OCI-LY7 (cell line): ENCODE measurements around the gene ATP2A3. TPM values are rescaled to one million over a fixed set of nuclear protein-coding genes. Genes with fewer than 3 reads are reported as not detected.

Experiments
- BruUV-seq: library from RNA; stranded (reverse); fragments of 400-500 nt; replicated peaks from 2 replicates; lab custom pipeline; 2021; lab: Mats Ljungman, UMichigan
- CTCF ChIA-PET: fragments of 300-600 bp; sonication (Branson Sonifier 250); formaldehyde crosslinking; loops from one replicate; lab custom pipeline; 2022; ENCODE audit warnings: antibody characterized with exemption; ENCODE audit not compliant: unreplicated experiment; lab: Charles Lee
- POLR2A ChIA-PET: fragments of 300-600 bp; sonication (Branson Sonifier 250); formaldehyde crosslinking; loops from one replicate; lab custom pipeline; 2022; ENCODE audit warnings: antibody characterized with exemption; lab: Charles Lee
- DNase-seq: peaks from one replicate; pipeline ENCODE4 v3.0.0-alpha.2; 2015; ENCODE audit warnings: low spot score
- H2AFZ ChIP-seq: fragments of 200-600 bp; sonication (generic), shearing (Covaris generic); 2 replicates; pipeline ENCODE4 v1.6.1; 2014; ENCODE audit warnings: mild to moderate bottlenecking, antibody characterized with exemption, low read length, moderate library complexity
- H3K27ac ChIP-seq: fragments of 200-600 bp; sonication (generic); 2 replicates; pipeline ENCODE4 v1.5.1; 2014; ENCODE audit warnings: mixed run types, low read depth, mild to moderate bottlenecking, moderate library complexity, low read length, inconsistent platforms; ENCODE audit not compliant: poor library complexity, severe bottlenecking
- H3K36me3 ChIP-seq: fragments of 200-600 bp; sonication (generic); 2 replicates; pipeline ENCODE4 v1.6.1; 2014; ENCODE audit warnings: mild to moderate bottlenecking, antibody characterized with exemption, low read length, moderate library complexity, mixed read lengths; ENCODE audit not compliant: insufficient read depth
- H3K4me1 ChIP-seq: fragments of 200-600 bp; sonication (generic); 2 replicates; pipeline ENCODE4 v1.5.1; 2014; ENCODE audit warnings: mild to moderate bottlenecking, low read length; ENCODE audit not compliant: insufficient read depth, poor library complexity, severe bottlenecking
- H3K4me2 ChIP-seq: fragments of 200-600 bp; sonication (generic); 2 replicates; pipeline ENCODE4 v1.6.1; 2014; ENCODE audit warnings: mild to moderate bottlenecking, low read length
- H3K4me3 ChIP-seq: fragments of 200-600 bp; sonication (generic); 2 replicates; pipeline ENCODE4 v1.5.1; 2014; ENCODE audit warnings: mild to moderate bottlenecking, low read depth, low read length; ENCODE audit not compliant: poor library complexity, severe bottlenecking
- H3K79me2 ChIP-seq: fragments of 200-600 bp; sonication (generic); 2 replicates; pipeline ENCODE4 v1.6.1; 2016; ENCODE audit warnings: low read depth, mild to moderate bottlenecking, low read length, moderate library complexity, mixed read lengths; ENCODE audit not compliant: insufficient read depth
- H3K9me2 ChIP-seq: fragments of 200-600 bp; sonication (generic); 2 replicates; pipeline ENCODE4 v1.6.1; 2016; ENCODE audit warnings: mild to moderate bottlenecking, low read length, mixed read lengths; ENCODE audit not compliant: insufficient read depth
- H3K9me3 ChIP-seq: fragments of 200-600 bp; sonication (generic); 2 replicates; pipeline ENCODE4 v1.6.1; 2014; ENCODE audit warnings: mild to moderate bottlenecking, mixed run types, low read length, mixed read lengths
- H4K20me1 ChIP-seq: fragments of 200-600 bp; sonication (generic); 2 replicates; pipeline ENCODE4 v1.6.1; 2014; ENCODE audit warnings: mild to moderate bottlenecking, antibody characterized with exemption, low read length, moderate library complexity, mixed read lengths; ENCODE audit not compliant: insufficient read depth
- EZH2phosphoT487 ChIP-seq: fragments of 200-600 bp; sonication (generic); IDR thresholded peaks from 2 replicates; pipeline ENCODE4 v1.6.1; 2018; ENCODE audit warnings: low read depth, borderline replicate concordance, mild to moderate bottlenecking, mixed run types, antibody characterized with exemption, low read length, moderate library complexity, mixed read lengths
- intact Hi-C: fragments of 100-400 bp; cut with micrococcal nuclease; formaldehyde crosslinking; loops from one replicate; pipeline ENCODE4 v1.10.0; 2022; ENCODE audit not compliant: unreplicated experiment
- total RNA-seq, 2 experiments: library from RNA; depleted of rRNA in 1 of 2; stranded (reverse); fragments of >200 nt in 1 of 2; shearing (Covaris generic) in 1 of 2; gene quantifications; 2 replicates each; pipeline ENCODE4 v1.2.3, GENCODE V29; 2014 to 2022
- TF ChIP-seq, protein P1 (sequence below): fragments of 200-600 bp; sonication (generic); conservative IDR thresholded peaks from 2 replicates; pipeline ENCODE4 v1.5.1; 2014; ENCODE audit warnings: mild to moderate bottlenecking, antibody characterized with exemption, low read length, moderate library complexity, mixed read lengths

ATP2A3 gene
- total RNA-seq, 2 experiments from 2014 or later: 108 to 353 TPM

- Histone ChIP-seq H3K4me1 (peaks cover 26% of the 10 kb centered on the region), H3K4me2 (no peak overlapping the region), H3K4me3 (no peak overlapping the region), H3K9me3 (no peaks in the 10 kb centered on the region), H3K36me3 (no peaks in the 10 kb centered on the region), H2AFZ (no peak overlapping the region), H3K79me2 (no peaks in the 10 kb centered on the region), H3K27ac (no peak overlapping the region), H3K9me2 (no peaks in the 10 kb centered on the region), H4K20me1 (no peaks in the 10 kb centered on the region)
- intact Hi-C loops: no loop called here
- TF ChIP-seq EZH2phosphoT487: no peak
- TF ChIP-seq, protein P1, sequence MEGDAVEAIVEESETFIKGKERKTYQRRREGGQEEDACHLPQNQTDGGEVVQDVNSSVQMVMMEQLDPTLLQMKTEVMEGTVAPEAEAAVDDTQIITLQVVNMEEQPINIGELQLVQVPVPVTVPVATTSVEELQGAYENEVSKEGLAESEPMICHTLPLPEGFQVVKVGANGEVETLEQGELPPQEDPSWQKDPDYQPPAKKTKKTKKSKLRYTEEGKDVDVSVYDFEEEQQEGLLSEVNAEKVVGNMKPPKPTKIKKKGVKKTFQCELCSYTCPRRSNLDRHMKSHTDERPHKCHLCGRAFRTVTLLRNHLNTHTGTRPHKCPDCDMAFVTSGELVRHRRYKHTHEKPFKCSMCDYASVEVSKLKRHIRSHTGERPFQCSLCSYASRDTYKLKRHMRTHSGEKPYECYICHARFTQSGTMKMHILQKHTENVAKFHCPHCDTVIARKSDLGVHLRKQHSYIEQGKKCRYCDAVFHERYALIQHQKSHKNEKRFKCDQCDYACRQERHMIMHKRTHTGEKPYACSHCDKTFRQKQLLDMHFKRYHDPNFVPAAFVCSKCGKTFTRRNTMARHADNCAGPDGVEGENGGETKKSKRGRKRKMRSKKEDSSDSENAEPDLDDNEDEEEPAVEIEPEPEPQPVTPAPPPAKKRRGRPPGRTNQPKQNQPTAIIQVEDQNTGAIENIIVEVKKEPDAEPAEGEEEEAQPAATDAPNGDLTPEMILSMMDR: no peak
- BruUV-seq: no TSS peak
- ChIA-PET CTCF (no interaction called here), POLR2A (no interaction called here)
- no peak for DNase-seq
Measured at GRCh38 chr17:3887804-3888203, 76.4 kb downstream of the ATP2A3 start.

DNA sequence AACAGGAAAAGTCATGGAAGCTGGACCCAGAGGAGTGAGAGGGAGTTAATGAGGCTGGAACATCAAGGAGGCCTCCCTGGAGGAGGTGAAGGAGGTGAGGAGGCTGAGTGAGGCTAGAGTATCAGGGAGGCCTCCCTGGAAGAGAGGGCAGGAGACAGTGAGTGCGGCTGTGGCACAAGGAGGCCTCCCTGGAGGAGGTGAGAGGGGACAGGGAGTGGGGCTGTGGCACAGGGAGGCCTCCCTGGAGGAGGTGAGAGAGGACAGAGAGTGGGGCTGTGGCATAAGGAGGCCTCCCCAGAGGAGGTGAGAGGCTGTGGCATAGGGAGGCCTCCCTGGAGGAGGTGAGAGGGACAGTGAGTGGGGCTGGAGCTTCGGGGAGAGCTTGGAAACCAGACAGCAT, 76.8 kb downstream of the ATP2A3 start:
- BruUV-seq: no TSS peak
- TF ChIP-seq EZH2phosphoT487: no peak
- TF ChIP-seq, protein P1: no peak
- no peaks in the 10 kb centered on the region for H3K9me2 ChIP-seq
- H3K4me2 ChIP-seq: no peak overlapping the region
- peaks cover 30% of the 10 kb centered on the region for H3K4me1 ChIP-seq
- no peaks in the 10 kb centered on the region for H3K9me3 ChIP-seq
- ChIA-PET POLR2A (no interaction called here), CTCF (no interaction called here)
- H3K36me3 ChIP-seq: no peaks in the 10 kb centered on the region
- no peak overlapping the region for H3K4me3 ChIP-seq
- no peak for DNase-seq
- H2AFZ ChIP-seq: no peak overlapping the region
- no peaks in the 10 kb centered on the region for H4K20me1 ChIP-seq
- intact Hi-C loops: no loop called here
- no peak overlapping the region for H3K27ac ChIP-seq
- no peaks in the 10 kb centered on the region for H3K79me2 ChIP-seq

GRCh38 chr17:3886776-3887175, 77.5 kb downstream of the ATP2A3 start:
- no peak for TF ChIP-seq EZH2phosphoT487
- TF ChIP-seq, protein P1: no peak
- intact Hi-C loops: no loop called here
- no peaks in the 10 kb centered on the region for H3K9me3 ChIP-seq
- CTCF ChIA-PET: no interaction called here
- no TSS peak for BruUV-seq
- no peak overlapping the region for H3K4me3 ChIP-seq
- DNase-seq: no peak
- no peak overlapping the region for H3K4me2 ChIP-seq
- H2AFZ ChIP-seq: no peak overlapping the region
- H3K4me1 ChIP-seq: peaks cover 26% of the 10 kb centered on the region
- POLR2A ChIA-PET: no interaction called here
- no peaks in the 10 kb centered on the region for H3K36me3 ChIP-seq
- no peaks in the 10 kb centered on the region for H3K79me2 ChIP-seq
- no peaks in the 10 kb centered on the region for H4K20me1 ChIP-seq
- no peak overlapping the region for H3K27ac ChIP-seq
- no peaks in the 10 kb centered on the region for H3K9me2 ChIP-seq
